ENCODE results near the gene CYP2J2. TPM values are rescaled to one million over a fixed set of nuclear protein-coding genes. Genes with fewer than 3 reads are reported as not detected.
"Not testable (repeated sequence)": the region's sequence is repeated elsewhere in the genome, so short reads cannot be mapped to it uniquely, and the experiment has no call there.

The CYP2J2 gene
- total RNA-seq, 1 donor from 2014 or later: not detected

GRCh38 chr1:59871746-59872145, 54.8 kb downstream of the CYP2J2 start:
- no peak for DNase-seq (ENCODE audit: low spot score)

GRCh38 chr1:59866462-59866861, 60.1 kb downstream of the CYP2J2 start:
- DNase-seq (ENCODE audit: low spot score): no peak

- DNase-seq (ENCODE audit: low spot score): no peak
Measured at GRCh38 chr1:59857679-59858354, 68.8 kb downstream of the CYP2J2 start.

GRCh38 chr1:59856725-59857338, 69.7 kb downstream of the CYP2J2 start:
- no peak for DNase-seq (ENCODE audit: low spot score)

GRCh38 chr1:59855297-59855696, 71.3 kb downstream of the CYP2J2 start:
- not testable (repeated sequence) for DNase-seq (ENCODE audit: low spot score)

GRCh38 chr1:59852117-59852516, 74.5 kb downstream of the CYP2J2 start:
- DNase-seq (ENCODE audit: low spot score): no peak

GRCh38 chr1:59846895-59847282, 79.7 kb downstream of the CYP2J2 start:
- no peak for DNase-seq (ENCODE audit: low spot score)

GRCh38 chr1:59846209-59846894, 80.2 kb downstream of the CYP2J2 start:
- DNase-seq (ENCODE audit: low spot score): no peak

- no peak for DNase-seq (ENCODE audit: low spot score)
Measured at GRCh38 chr1:59845091-59845490, 81.5 kb downstream of the CYP2J2 start.

Other genes starting within 250 kb of the CYP2J2 start
- gene HOOK1, start 111.8 kb downstream of the CYP2J2 start, total RNA-seq: not detected
- not detected for gene C1orf87, start 147.0 kb upstream of the CYP2J2 start, total RNA-seq